ENCODE measurements around the gene FRA10AC1.

GRCh38 chr10:93622942-93623341, 79.5 kb downstream of the FRA10AC1 start:
- TF ChIP-seq CTCF (IDR thresholded peaks at IDR 0.05; ENCODE audit: low read depth, low read length) (no peak), EZH2phosphoT487 (IDR thresholded peaks at IDR 0.05; ENCODE audit: low read depth) (no peak)

Data from OCI-LY3 (cell line).